Islet of Langerhans (tissue), 1 donor: ENCODE measurements around the gene ADARB2.

Source experiments
- FAIRE-seq: peaks from one replicate; lab custom pipeline; 2011; peaks lifted over from hg19 to GRCh38; lab: Jason Lieb, UNC

ADARB2 gene

GRCh38 chr10:1301143-1301542 lies 436.2 kb downstream of the ADARB2 start:
- FAIRE-seq = no peak

GRCh38 chr10:1300218-1300617 lies 437.1 kb downstream of the ADARB2 start:
- no peak for FAIRE-seq

- no peak for FAIRE-seq
These were observed 438.1 kb downstream of the ADARB2 start for GRCh38 chr10:1299041-1299726.

GRCh38 chr10:1297566-1298301 lies 439.6 kb downstream of the ADARB2 start:
- FAIRE-seq = no peak

- FAIRE-seq = no peak
These were observed 441.4 kb downstream of the ADARB2 start for GRCh38 chr10:1295756-1296480.

- no peak for FAIRE-seq
These were observed 442.6 kb downstream of the ADARB2 start for GRCh38 chr10:1294748-1295147.

GRCh38 chr10:1293636-1294435 lies 443.5 kb downstream of the ADARB2 start:
- FAIRE-seq = no peak

GRCh38 chr10:1293157-1293556 lies 444.2 kb downstream of the ADARB2 start:
- FAIRE-seq = no peak

- FAIRE-seq = no peak
These were observed 444.7 kb downstream of the ADARB2 start for GRCh38 chr10:1292611-1293031.

- FAIRE-seq = no peak
These were observed 445.9 kb downstream of the ADARB2 start for GRCh38 chr10:1291178-1292090.

- no peak for FAIRE-seq
These were observed 447.3 kb downstream of the ADARB2 start for GRCh38 chr10:1290071-1290471.

GRCh38 chr10:1289591-1289990 lies 447.7 kb downstream of the ADARB2 start:
- no peak for FAIRE-seq

- no peak for FAIRE-seq
These were observed 449.3 kb downstream of the ADARB2 start for GRCh38 chr10:1287971-1288401.

- no peak for FAIRE-seq
These were observed 449.8 kb downstream of the ADARB2 start for GRCh38 chr10:1287487-1287886.

GRCh38 chr10:1284076-1284475 lies 453.2 kb downstream of the ADARB2 start:
- FAIRE-seq = no peak

GRCh38 chr10:1281405-1281782 lies 455.9 kb downstream of the ADARB2 start:
- FAIRE-seq = no peak

- FAIRE-seq = no peak
These were observed 456.6 kb downstream of the ADARB2 start for GRCh38 chr10:1280466-1281404.

GRCh38 chr10:1278306-1278705 lies 459.0 kb downstream of the ADARB2 start:
- FAIRE-seq = no peak

GRCh38 chr10:1274701-1275544 lies 462.4 kb downstream of the ADARB2 start:
- no peak for FAIRE-seq
